Prostate gland (tissue), 2 donors: ENCODE data around the gene SYNPO2. TPM values are rescaled to one million over a fixed set of nuclear protein-coding genes. Genes with fewer than 3 reads are reported as not detected.
A peak's percentile ranks its signal among the peaks of the same experiment; 100 is the strongest.

Experiments used
- DNase-seq: peaks from one replicate; pipeline ENCODE4 v3.0.0-alpha.2; 2019; ENCODE audit warnings: low spot score
- H3K27ac ChIP-seq, 2 donors: fragments of 200-600 bp; sonication (generic); 2 replicates each; pipeline ENCODE4 v1.5.1; 2017 to 2019
- H3K27me3 ChIP-seq: fragments of 200-600 bp; sonication (generic); replicated peaks from 2 replicates; pipeline ENCODE4 v1.5.1; 2019; ENCODE audit not compliant: insufficient read depth
- H3K36me3 ChIP-seq, 2 donors: fragments of 200-600 bp; sonication (generic); 1 replicate in 1 of 2; 2 replicates in 1 of 2; pipeline versions ENCODE4 v1.5.1 to v1.8.1; 2017 to 2019
- H3K4me1 ChIP-seq: fragments of 200-600 bp; sonication (generic); replicated peaks from 2 replicates; pipeline ENCODE4 v1.5.1; 2019
- H3K4me3 ChIP-seq, 2 donors: fragments of 200-600 bp; sonication (generic); 2 replicates each; pipeline ENCODE4 v1.5.1; 2017 to 2019
- H3K9me3 ChIP-seq: fragments of 200-600 bp; sonication (generic); 2 replicates; pipeline ENCODE4 v1.5.1; 2017
- POLR2A ChIP-seq: fragments of 450-650 bp; IDR thresholded peaks from one replicate; pipeline ENCODE4 v1.6.1; 2016; ENCODE audit warnings: antibody characterized with exemption, mild to moderate bottlenecking
- POLR2AphosphoS5 ChIP-seq: sonication (generic); formaldehyde crosslinking; IDR thresholded peaks from one replicate; pipeline ENCODE4 v1.6.1; 2017; ENCODE audit warnings: antibody characterized with exemption
- WGBS: methylation state at CpG from one replicate; pipeline ENCODE4 v1.1.5; 2018; 5-methylcytosine and 5-hydroxymethylcytosine counted together
- intact Hi-C: fragments of 100-400 bp; cut with DNase I; formaldehyde crosslinking; loops from one replicate; pipeline ENCODE4 v1.14.2; 2022
- total RNA-seq, 2 donors: library from RNA; depleted of rRNA; stranded (reverse); fragments of >200 nt; gene quantifications; one replicate each; pipeline ENCODE4 v1.1.0, GENCODE V29; 2016
- TF ChIP-seq, protein P1 (sequence below), 4 experiments: fragments of 200-600 bp in 2 of 4; fragments of 450-650 bp in 2 of 4; sonication (generic) in 2 of 4; IDR thresholded peaks; 1 replicate in 3 of 4; 2 replicates in 1 of 4; pipeline ENCODE4 v1.5.1; 2016 to 2019; ENCODE audit warnings: antibody characterized with exemption in 4 of 4, mild to moderate bottlenecking in 2 of 4, moderate library complexity in 2 of 4

Gene SYNPO2
- total RNA-seq, 2 donors from 2014 or later = 131 to 181 TPM

GRCh38 chr4:119034276-119035008 lies 145.8 kb downstream of the SYNPO2 start:
- TF ChIP-seq POLR2A = no peak
- peak; percentile 3 for TF ChIP-seq POLR2AphosphoS5
- TF ChIP-seq, protein P1, sequence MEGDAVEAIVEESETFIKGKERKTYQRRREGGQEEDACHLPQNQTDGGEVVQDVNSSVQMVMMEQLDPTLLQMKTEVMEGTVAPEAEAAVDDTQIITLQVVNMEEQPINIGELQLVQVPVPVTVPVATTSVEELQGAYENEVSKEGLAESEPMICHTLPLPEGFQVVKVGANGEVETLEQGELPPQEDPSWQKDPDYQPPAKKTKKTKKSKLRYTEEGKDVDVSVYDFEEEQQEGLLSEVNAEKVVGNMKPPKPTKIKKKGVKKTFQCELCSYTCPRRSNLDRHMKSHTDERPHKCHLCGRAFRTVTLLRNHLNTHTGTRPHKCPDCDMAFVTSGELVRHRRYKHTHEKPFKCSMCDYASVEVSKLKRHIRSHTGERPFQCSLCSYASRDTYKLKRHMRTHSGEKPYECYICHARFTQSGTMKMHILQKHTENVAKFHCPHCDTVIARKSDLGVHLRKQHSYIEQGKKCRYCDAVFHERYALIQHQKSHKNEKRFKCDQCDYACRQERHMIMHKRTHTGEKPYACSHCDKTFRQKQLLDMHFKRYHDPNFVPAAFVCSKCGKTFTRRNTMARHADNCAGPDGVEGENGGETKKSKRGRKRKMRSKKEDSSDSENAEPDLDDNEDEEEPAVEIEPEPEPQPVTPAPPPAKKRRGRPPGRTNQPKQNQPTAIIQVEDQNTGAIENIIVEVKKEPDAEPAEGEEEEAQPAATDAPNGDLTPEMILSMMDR (IDR thresholded peaks at IDR 0.05) = no peak
- peaks cover 0 to 9% of the 10 kb centered on the region in 2 donors for H3K36me3 ChIP-seq
- no peaks in the 10 kb centered on the region for H3K9me3 ChIP-seq
- peak overlapping the region; percentile 20 to 44 for H3K27ac ChIP-seq
- no peak overlapping the region for H3K4me3 ChIP-seq
- intact Hi-C loops = loop anchor here (5.0 to 10.0 kb wide), 3 partner anchors 52 to 290 kb away; partner anchors contain the start of gene SYNPO2
- WGBS = 50% methylated on average over 4 of the region's 4 CpGs
- no peaks in the 10 kb centered on the region for H3K4me1 ChIP-seq
- no peak for DNase-seq
- no peaks in the 10 kb centered on the region for H3K27me3 ChIP-seq

- 76% methylated on average over 8 of the region's 8 CpGs for WGBS
- TF ChIP-seq POLR2A (no peak), POLR2AphosphoS5 (no peak)
- TF ChIP-seq, protein P1 (IDR thresholded peaks at IDR 0.05) = no peak
- intact Hi-C loops = loop anchor here (5.0 to 10.0 kb wide), 3 partner anchors 54 to 291 kb away; partner anchors contain the start of gene SYNPO2
- Histone ChIP-seq H3K36me3 (no peaks in the 10 kb centered on the region), H3K4me3 (no peak overlapping the region), H3K27me3 (no peaks in the 10 kb centered on the region), H3K27ac (peak overlapping the region in 1 of 2 donors; percentile 20), H3K4me1 (no peaks in the 10 kb centered on the region), H3K9me3 (no peaks in the 10 kb centered on the region)
- DNase-seq = no peak
These were observed 147.5 kb downstream of the SYNPO2 start for GRCh38 chr4:119035951-119036737.

GRCh38 chr4:119037709-119038108 lies 149.1 kb downstream of the SYNPO2 start:
- Histone ChIP-seq H3K27me3 (no peaks in the 10 kb centered on the region), H3K27ac (peak overlapping the region in 1 of 2 donors; percentile 14), H3K4me1 (no peaks in the 10 kb centered on the region), H3K36me3 (no peaks in the 10 kb centered on the region), H3K9me3 (no peaks in the 10 kb centered on the region), H3K4me3 (no peak overlapping the region)
- no peak for DNase-seq
- intact Hi-C loops = loop anchor here (5.0 to 10.0 kb wide), 3 partner anchors 55 to 293 kb away; partner anchors contain the start of gene SYNPO2
- no peak for TF ChIP-seq POLR2A
- TF ChIP-seq, protein P1 (IDR thresholded peaks at IDR 0.05) = no peak
- TF ChIP-seq POLR2AphosphoS5 = no peak
- 69% methylated on average over 1 of the region's 1 CpG for WGBS

DNA sequence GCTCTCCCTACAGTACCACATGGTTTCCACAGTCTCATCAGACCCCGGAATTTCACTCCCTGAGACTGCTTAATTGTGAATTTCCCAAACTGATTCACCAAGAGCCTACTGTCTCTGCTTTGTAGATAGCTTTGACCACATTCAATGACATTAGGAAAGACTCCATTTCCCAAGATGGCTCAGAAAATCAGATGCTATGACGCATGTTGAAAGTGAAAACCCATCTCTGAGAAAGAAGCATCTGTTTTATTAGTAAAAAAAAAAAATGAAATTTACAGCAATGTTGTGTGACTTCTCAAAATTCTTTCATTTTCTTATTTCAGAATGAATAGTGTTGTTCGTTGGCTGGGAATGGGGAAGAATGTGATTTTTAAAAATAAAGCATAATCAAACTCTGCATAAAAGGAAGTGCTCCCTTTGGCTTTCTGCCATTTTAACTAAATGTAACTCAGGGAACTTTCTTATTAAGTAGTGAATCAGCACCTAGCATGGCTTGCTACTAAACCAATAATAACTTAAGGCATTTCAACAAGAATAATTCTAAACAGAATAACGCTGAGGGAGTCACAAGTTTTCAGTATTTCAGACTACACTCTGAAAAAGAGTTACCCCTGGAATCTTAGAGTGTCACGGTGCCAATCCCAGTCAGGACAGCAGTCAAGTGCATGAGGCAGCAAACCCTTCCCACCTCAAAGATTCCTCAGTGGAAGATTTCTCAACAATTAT lies 149.6 kb downstream of the SYNPO2 start:
- intact Hi-C loops = loop anchor here (5.0 to 10.0 kb wide), 3 partner anchors 56 to 293 kb away; partner anchors contain the start of gene SYNPO2
- H3K4me1 ChIP-seq = no peaks in the 10 kb centered on the region
- no peak for DNase-seq
- H3K36me3 ChIP-seq = no peaks in the 10 kb centered on the region
- 71% methylated on average over 5 of the region's 5 CpGs for WGBS
- no peaks in the 10 kb centered on the region for H3K9me3 ChIP-seq
- no peak overlapping the region for H3K4me3 ChIP-seq
- H3K27ac ChIP-seq = peak overlapping the region in 1 of 2 donors; percentile 14
- TF ChIP-seq POLR2A (no peak), POLR2AphosphoS5 (no peak)
- TF ChIP-seq, protein P1 (IDR thresholded peaks at IDR 0.05) = no peak
- no peaks in the 10 kb centered on the region for H3K27me3 ChIP-seq
